Panc1 (cell line): Measurements from ENCODE around the gene TFDP2.

Experiments used
- CTCF ChIP-seq: fragments of 450-650 bp; IDR thresholded peaks from 2 replicates; pipeline ENCODE4 v1.5.1; 2017; ENCODE audit warnings: mild to moderate bottlenecking
- POLR2AphosphoS5 ChIP-seq: IDR thresholded peaks from 2 replicates; pipeline ENCODE4 v1.6.1; 2012; ENCODE audit warnings: mild to moderate bottlenecking, low read depth, low read length, moderate library complexity
- REST ChIP-seq, 2 experiments: IDR thresholded peaks; 2 replicates each; pipeline ENCODE4 v1.6.1; 2011 to 2012; ENCODE audit warnings: low read depth in 2 of 2, control low read depth in 1 of 2, low read length in 1 of 2, mild to moderate bottlenecking in 1 of 2, moderate library complexity in 1 of 2; ENCODE audit not compliant: insufficient read depth in 1 of 2

GRCh38 chr3:142033292-142033691 is 116.1 kb downstream of the TFDP2 start:
- TF ChIP-seq CTCF (no peak), POLR2AphosphoS5 (no peak), REST (IDR thresholded peaks at IDR 0.05; ENCODE audit: insufficient read depth in 1 of 2, low read depth in 2 of 2, low read length in 1 of 2) (no peak)
